Psoas muscle (tissue), 8 donors: ENCODE measurements around the gene FECH. TPM values are rescaled to one million over a fixed set of nuclear protein-coding genes. Genes with fewer than 3 reads are reported as not detected.

Source experiments
- ATAC-seq, 4 donors: fragments of 200-7000 bp; cut with Tn5 transposase; one replicate each; pipeline ENCODE4 v1.9.1; 2020; ENCODE audit warnings: moderate library complexity in 3 of 4, mild to moderate bottlenecking in 2 of 4
- DNase-seq, 2 donors: peaks; one replicate each; pipeline ENCODE4 v3.0.0-alpha.2; 2020
- H3K27ac ChIP-seq: fragments of 200-600 bp; one replicate; pipeline ENCODE4 v1.8.0; 2022
- H3K27me3 ChIP-seq, 3 donors: fragments of 200-600 bp in 1 of 3; one replicate each; pipeline versions ENCODE4 v1.6.1 to v1.8.0; 2013 to 2022; ENCODE audit warnings: low read length in 2 of 3, mild to moderate bottlenecking in 2 of 3, moderate library complexity in 1 of 3; ENCODE audit not compliant: insufficient read depth in 3 of 3
- H3K36me3 ChIP-seq, 2 donors: fragments of 200-600 bp in 1 of 2; one replicate each; pipeline versions ENCODE4 v1.6.1 to v1.8.0; 2013 to 2022; ENCODE audit warnings: low read depth in 1 of 2, mild to moderate bottlenecking in 1 of 2, moderate library complexity in 1 of 2; ENCODE audit not compliant: insufficient read depth in 1 of 2
- H3K4me1 ChIP-seq: fragments of 200-600 bp; one replicate; pipeline ENCODE4 v1.8.0; 2022
- H3K4me3 ChIP-seq: fragments of 200-600 bp; one replicate; pipeline ENCODE4 v1.8.0; 2022; ENCODE audit warnings: mild to moderate bottlenecking
- H3K9me3 ChIP-seq: fragments of 200-600 bp; one replicate; pipeline ENCODE4 v1.8.0; 2022
- CTCF ChIP-seq: fragments of 200-600 bp; IDR thresholded peaks from one replicate; pipeline ENCODE4 v1.8.0; 2022; ENCODE audit warnings: antibody characterized with exemption
- WGBS, 3 donors: extraction: QIAGEN DNeasy Blood & Tissue Kit; methylation state at CpG; one replicate each; pipeline versions ENCODE4 v1.1.6 to v1.1.7; 2013; 5-methylcytosine and 5-hydroxymethylcytosine counted together
- intact Hi-C, 2 donors: fragments of 100-400 bp; cut with DNase I; formaldehyde crosslinking; loops; one replicate each; pipeline versions ENCODE4 v1.11.0 to v1.14.2; 2022
- polyA plus RNA-seq, 3 donors: library from polyadenylated mRNA; stranded (reverse); fragments of 200-250 nt; gene quantifications; one replicate each; pipeline ENCODE4 v1.2.3, GENCODE V29; 2013
- total RNA-seq, 4 donors: library from RNA; stranded (reverse); fragmentation: NEBNext Ultra II Directional in 2 of 4; extraction: Animal tissue kit (Norgen Biotek cat#: 25700) in 2 of 4; gene quantifications; one replicate each; pipeline versions ENCODE4 v1.2.1 to v1.2.4, GENCODE V29; 2021 to 2023
- donor health status: healthy with polysubstance abuse.
- donor health status: DM: no; HTN: no; CAD: no; lungs with moderate emphysema.
- donor health status: Bipolar disorder and iron deficiency.
- donor health status: healthy.
- donor health status: DM: yes; HTN: yes; CAD: no.
- donor health status: DM: no; HTN: no; CAD: no.
- donor health status: DM: no; HTN: no; CAD: no.
- donor health status: DM: yes; HTN: yes; CAD: no.

Gene FECH
- total and polyA plus RNA-seq, 7 donors = 14.4 to 59.7 (median 42.2) TPM

- no peaks in the 10 kb centered on the region for H3K4me1 ChIP-seq
- DNase-seq = no peak
Observed at GRCh38 chr18:57498682-57499256, 87.7 kb downstream of the FECH start.

More at GRCh38 chr18:57498682-57499256, 87.7 kb downstream of the FECH start:
- WGBS, 3 donors = 46 to 72% (median 68%) methylated on average over 5 of the region's 5 CpGs
- intact Hi-C loops = no loop called here
- Histone ChIP-seq H3K27me3 (peaks cover 0 to 5% (median 0%) of the 10 kb centered on the region in 3 donors), H3K4me3 (no peak overlapping the region), H3K36me3 (no peaks in the 10 kb centered on the region), H3K27ac (no peak overlapping the region), H3K9me3 (no peaks in the 10 kb centered on the region)
- TF ChIP-seq CTCF = no peak
- ATAC-seq = no peak

Other genes with a start within 250 kb of the FECH start
- under 1 TPM in 1 of 4 donors, not detected in 3; 0.02 TPM for gene ST8SIA3, start 234.1 kb downstream of the FECH start, total RNA-seq
- gene ST8SIA3, start 234.1 kb downstream of the FECH start, polyA plus RNA-seq = under 1 TPM in 1 of 3 donors, not detected in 2; 0.09 TPM
- gene ONECUT2, start 151.3 kb downstream of the FECH start, total RNA-seq = under 1 TPM in 3 of 4 donors, not detected in 1; 0.02 to 0.04 (median 0.04) TPM
- gene ONECUT2, start 151.3 kb downstream of the FECH start, polyA plus RNA-seq = under 1 TPM in 1 of 3 donors, not detected in 2; under 0.01 TPM
- 100 to 1,000 TPM in 2 of 4 donors, 10 to 100 TPM in 2; 78.3 to 173 (median 112) TPM for gene NARS1, start 35.1 kb upstream of the FECH start, total RNA-seq
- 100 to 1,000 TPM in 2 of 3 donors, 10 to 100 TPM in 1; 98.2 to 170 (median 167) TPM for gene NARS1, start 35.1 kb upstream of the FECH start, polyA plus RNA-seq
- 1 to 10 TPM; 1.2 to 2.5 (median 1.7) TPM for gene ATP8B1, start 216.6 kb upstream of the FECH start, total RNA-seq
- gene ATP8B1, start 216.6 kb upstream of the FECH start, polyA plus RNA-seq = under 1 TPM; 0.45 to 0.79 (median 0.63) TPM